RWPE2 (cell line): ENCODE measurements around the gene FOXL3.

ENCODE experiments used
- ATAC-seq: fragments of 200-7000 bp; cut with Tn5 transposase; 3 replicates; pipeline ENCODE4 v1.9.1; 2021; ENCODE audit warnings: low read depth
- DNase-seq: peaks from one replicate; pipeline ENCODE4 v3.0.0-alpha.2; 2020; ENCODE audit warnings: low spot score
- H3K27ac ChIP-seq: fragments of 450-650 bp; 2 replicates; pipeline ENCODE4 v1.5.1; 2017; ENCODE audit warnings: mild to moderate bottlenecking; ENCODE audit not compliant: poor library complexity, severe bottlenecking
- H3K27me3 ChIP-seq: fragments of 250-450 bp; sonication (Bioruptor Pico); 2 replicates; pipeline ENCODE4 v1.5.1; 2021; ENCODE audit warnings: mild to moderate bottlenecking, moderate library complexity; ENCODE audit not compliant: insufficient read depth, poor library complexity, severe bottlenecking
- H3K36me3 ChIP-seq: fragments of 250-450 bp; sonication (Bioruptor Pico); 2 replicates; pipeline ENCODE4 v1.5.1; 2020; ENCODE audit warnings: low read depth, mild to moderate bottlenecking, moderate library complexity
- H3K4me1 ChIP-seq: fragments of 250-450 bp; sonication (Bioruptor Pico); 2 replicates; pipeline ENCODE4 v1.5.1; 2021; ENCODE audit warnings: mild to moderate bottlenecking, moderate library complexity; ENCODE audit not compliant: insufficient read depth, poor library complexity, severe bottlenecking
- H3K4me3 ChIP-seq: fragments of 250-450 bp; sonication (Bioruptor Pico); 2 replicates; pipeline ENCODE4 v1.5.1; 2021; ENCODE audit warnings: mild to moderate bottlenecking, moderate library complexity; ENCODE audit not compliant: severe bottlenecking
- H3K9me3 ChIP-seq: fragments of 250-450 bp; sonication (Bioruptor Pico); 2 replicates; pipeline ENCODE4 v1.5.1; 2021; ENCODE audit warnings: mild to moderate bottlenecking, moderate library complexity; ENCODE audit not compliant: severe bottlenecking
- TF ChIP-seq, protein P1 (sequence below): fragments of 450-650 bp; IDR thresholded peaks from one replicate; pipeline ENCODE4 v1.5.1; 2017; ENCODE audit warnings: mild to moderate bottlenecking, moderate library complexity; ENCODE audit not compliant: poor library complexity, severe bottlenecking

The FOXL3 gene

DNA sequence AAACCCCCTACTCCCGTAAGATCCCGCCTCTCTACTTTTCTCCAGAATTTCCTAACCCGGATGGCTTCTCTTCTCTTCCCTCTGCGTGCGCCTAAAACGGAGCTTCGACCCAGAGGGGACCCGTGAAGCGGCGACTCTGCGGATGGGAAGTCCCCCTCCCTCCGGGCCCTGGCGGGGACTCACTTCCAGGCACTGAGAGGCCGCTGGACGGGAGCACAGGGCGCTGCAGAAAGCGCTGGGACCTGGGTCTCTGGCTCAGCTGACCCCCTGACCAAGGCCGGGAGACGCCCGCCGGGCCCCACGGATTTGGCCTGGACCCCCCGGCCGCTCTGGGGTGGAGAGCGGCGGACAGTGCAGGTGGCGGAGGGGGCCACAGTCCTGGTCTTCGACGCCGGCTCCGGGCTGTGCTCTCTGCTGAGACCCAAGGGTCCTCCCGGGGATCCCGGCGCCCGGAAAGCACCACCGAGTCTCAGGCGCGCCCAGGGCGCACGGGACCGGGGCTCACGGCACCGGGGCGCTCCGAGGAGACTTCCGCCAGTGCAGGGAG is 688 bp upstream of the FOXL3 start:
- H3K9me3 ChIP-seq = no peaks in the 10 kb centered on the region
- no peaks in the 10 kb centered on the region for H3K36me3 ChIP-seq
- no peak overlapping the region for H3K4me3 ChIP-seq
- DNase-seq (no peak), ATAC-seq (no peak)
- no peaks in the 10 kb centered on the region for H3K4me1 ChIP-seq
- peaks cover 92% of the 10 kb centered on the region for H3K27me3 ChIP-seq
- TF ChIP-seq, protein P1, sequence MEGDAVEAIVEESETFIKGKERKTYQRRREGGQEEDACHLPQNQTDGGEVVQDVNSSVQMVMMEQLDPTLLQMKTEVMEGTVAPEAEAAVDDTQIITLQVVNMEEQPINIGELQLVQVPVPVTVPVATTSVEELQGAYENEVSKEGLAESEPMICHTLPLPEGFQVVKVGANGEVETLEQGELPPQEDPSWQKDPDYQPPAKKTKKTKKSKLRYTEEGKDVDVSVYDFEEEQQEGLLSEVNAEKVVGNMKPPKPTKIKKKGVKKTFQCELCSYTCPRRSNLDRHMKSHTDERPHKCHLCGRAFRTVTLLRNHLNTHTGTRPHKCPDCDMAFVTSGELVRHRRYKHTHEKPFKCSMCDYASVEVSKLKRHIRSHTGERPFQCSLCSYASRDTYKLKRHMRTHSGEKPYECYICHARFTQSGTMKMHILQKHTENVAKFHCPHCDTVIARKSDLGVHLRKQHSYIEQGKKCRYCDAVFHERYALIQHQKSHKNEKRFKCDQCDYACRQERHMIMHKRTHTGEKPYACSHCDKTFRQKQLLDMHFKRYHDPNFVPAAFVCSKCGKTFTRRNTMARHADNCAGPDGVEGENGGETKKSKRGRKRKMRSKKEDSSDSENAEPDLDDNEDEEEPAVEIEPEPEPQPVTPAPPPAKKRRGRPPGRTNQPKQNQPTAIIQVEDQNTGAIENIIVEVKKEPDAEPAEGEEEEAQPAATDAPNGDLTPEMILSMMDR = no peak
- H3K27ac ChIP-seq = no peak overlapping the region

DNA sequence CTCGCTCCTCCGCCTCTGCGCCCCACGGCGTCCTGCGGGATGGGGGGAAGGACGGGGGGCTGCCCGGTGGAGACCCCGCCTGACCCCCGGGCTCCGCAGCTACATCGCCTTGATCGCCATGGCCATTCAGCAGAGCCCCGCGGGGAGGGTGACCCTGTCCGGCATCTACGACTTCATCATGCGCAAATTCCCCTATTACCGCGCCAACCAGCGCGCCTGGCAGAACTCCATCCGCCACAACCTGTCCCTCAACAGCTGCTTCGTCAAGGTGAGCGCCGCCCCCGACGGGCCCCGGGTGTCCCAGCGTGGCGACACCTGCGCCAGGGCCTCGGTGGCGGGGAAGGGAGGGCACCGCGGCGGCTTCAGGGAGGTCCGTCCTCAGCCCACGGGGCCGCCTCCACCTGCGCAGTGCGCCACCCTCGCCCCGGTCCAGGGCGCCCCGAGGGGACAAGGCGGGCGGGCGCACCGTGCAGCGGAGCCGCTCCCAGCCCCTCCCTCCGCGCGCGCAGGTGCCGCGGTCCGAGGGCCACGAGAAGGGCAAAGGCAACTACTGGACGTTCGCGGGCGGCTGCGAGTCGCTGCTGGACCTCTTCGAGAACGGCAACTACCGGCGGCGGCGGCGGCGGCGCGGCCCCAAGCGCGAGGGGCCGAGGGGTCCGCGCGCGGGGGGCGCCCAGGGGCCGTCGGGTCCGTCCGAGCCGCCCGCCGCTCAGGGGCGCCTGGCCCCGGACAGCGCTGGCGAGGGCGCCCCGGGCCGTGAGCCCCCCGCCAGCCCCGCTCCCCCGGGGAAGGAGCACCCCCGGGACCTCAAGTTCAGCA is 793 bp downstream of the FOXL3 start:
- no peak overlapping the region for H3K27ac ChIP-seq
- no peaks in the 10 kb centered on the region for H3K9me3 ChIP-seq
- peaks cover 83% of the 10 kb centered on the region for H3K27me3 ChIP-seq
- DNase-seq (no peak), ATAC-seq (no peak)
- no peak overlapping the region for H3K4me3 ChIP-seq
- H3K36me3 ChIP-seq = no peaks in the 10 kb centered on the region
- H3K4me1 ChIP-seq = no peaks in the 10 kb centered on the region
- TF ChIP-seq, protein P1 = no peak

DNA sequence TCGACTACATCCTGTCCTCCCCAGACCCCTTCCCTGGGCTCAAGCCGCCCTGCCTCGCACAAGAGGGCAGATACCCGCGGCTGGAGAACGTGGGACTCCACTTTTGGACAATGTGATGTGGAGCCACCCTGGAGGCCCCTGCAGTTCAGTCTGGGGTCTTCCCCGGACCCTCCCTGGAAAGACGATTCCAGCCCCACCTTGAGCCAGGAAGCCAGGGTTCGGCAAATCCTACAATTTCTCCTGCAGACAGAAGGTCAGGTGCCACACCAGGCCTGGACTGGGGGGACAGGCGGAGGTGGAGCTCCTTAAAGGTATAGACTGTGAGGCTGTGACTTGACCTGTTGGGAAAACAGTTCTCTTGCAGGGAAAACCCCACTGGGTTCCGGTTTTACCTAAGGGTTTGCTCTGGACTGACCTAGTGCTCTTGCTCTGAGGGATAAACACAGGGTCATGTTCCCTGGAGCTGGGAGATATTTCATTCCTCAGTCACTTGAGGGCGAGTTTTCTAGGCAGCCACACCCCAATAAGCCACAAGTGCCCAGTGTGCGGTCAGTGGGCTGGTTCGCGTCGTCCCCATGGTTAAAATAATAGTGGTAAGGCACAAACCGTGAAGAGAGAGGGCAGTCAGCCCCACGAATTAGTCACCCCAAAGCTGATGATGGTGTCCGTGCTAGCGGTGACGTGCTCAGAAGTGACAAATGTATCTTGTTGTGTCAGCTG is 1.6 kb downstream of the FOXL3 start:
- no peak for DNase-seq
- no peak overlapping the region for H3K27ac ChIP-seq
- TF ChIP-seq, protein P1 = no peak
- no peaks in the 10 kb centered on the region for H3K9me3 ChIP-seq
- ATAC-seq = no peak
- no peak overlapping the region for H3K4me3 ChIP-seq
- peaks cover 75% of the 10 kb centered on the region for H3K27me3 ChIP-seq
- H3K4me1 ChIP-seq = no peaks in the 10 kb centered on the region
- H3K36me3 ChIP-seq = no peaks in the 10 kb centered on the region

DNA sequence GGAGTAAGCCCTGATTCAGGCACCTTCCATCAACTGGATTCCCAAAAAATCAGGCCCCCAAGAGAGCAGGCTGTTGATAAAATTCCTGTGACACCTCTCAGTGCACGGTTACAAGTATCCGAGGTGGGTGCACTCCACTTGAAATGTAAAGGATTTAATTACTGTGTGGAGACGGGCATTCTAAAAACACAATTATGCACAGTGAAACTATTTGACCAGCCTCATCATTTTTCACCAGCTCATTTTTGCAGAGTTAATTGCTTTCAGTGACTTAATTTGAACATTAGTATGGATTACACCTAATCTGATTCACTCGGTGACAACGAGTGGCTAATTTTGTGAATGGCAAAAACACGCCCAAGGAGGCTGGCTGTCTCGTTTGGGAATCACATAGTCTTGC is 2.3 kb downstream of the FOXL3 start:
- peaks cover 71% of the 10 kb centered on the region for H3K27me3 ChIP-seq
- H3K9me3 ChIP-seq = no peaks in the 10 kb centered on the region
- ATAC-seq (no peak), DNase-seq (no peak)
- no peaks in the 10 kb centered on the region for H3K4me1 ChIP-seq
- H3K4me3 ChIP-seq = no peak overlapping the region
- H3K36me3 ChIP-seq = no peaks in the 10 kb centered on the region
- TF ChIP-seq, protein P1 = no peak
- H3K27ac ChIP-seq = no peak overlapping the region
